Parathyroid adenoma (tissue), 2 donors: ENCODE measurements around the gene PCSK6.

Source experiments
- H2AFZ ChIP-seq: fragments of 300-600 bp; sonication (generic); one replicate; pipeline ENCODE4 v1.7.0; 2017; ENCODE audit warnings: antibody characterized with exemption, mild to moderate bottlenecking
- H3K27ac ChIP-seq: fragments of 300-600 bp; sonication (generic); one replicate; pipeline ENCODE4 v1.7.0; 2017
- H3K27me3 ChIP-seq: fragments of 300-600 bp; sonication (generic); one replicate; pipeline ENCODE4 v1.7.0; 2017; ENCODE audit warnings: low read length; ENCODE audit not compliant: control insufficient read depth, insufficient read depth
- H3K36me3 ChIP-seq: fragments of 300-600 bp; sonication (generic); one replicate; pipeline ENCODE4 v1.7.0; 2017; ENCODE audit warnings: low read length; ENCODE audit not compliant: control insufficient read depth, insufficient read depth
- H3K4me1 ChIP-seq: fragments of 300-600 bp; sonication (generic); one replicate; pipeline ENCODE4 v1.7.0; 2017; ENCODE audit warnings: control low read depth
- H3K4me2 ChIP-seq: fragments of 300-600 bp; sonication (generic); one replicate; pipeline ENCODE4 v1.7.0; 2017; ENCODE audit warnings: low read length
- H3K4me3 ChIP-seq: fragments of 300-600 bp; sonication (generic); one replicate; pipeline ENCODE4 v1.7.0; 2017; ENCODE audit warnings: low read depth, low read length
- H3K79me2 ChIP-seq: fragments of 300-600 bp; sonication (generic); one replicate; pipeline ENCODE4 v1.7.0; 2017; ENCODE audit warnings: control low read depth
- H3K9ac ChIP-seq: fragments of 300-600 bp; sonication (generic); one replicate; pipeline ENCODE4 v1.7.0; 2017; ENCODE audit warnings: mild to moderate bottlenecking
- H3K9me3 ChIP-seq: fragments of 300-600 bp; sonication (generic); one replicate; pipeline ENCODE4 v1.7.0; 2017; ENCODE audit warnings: low read length; ENCODE audit not compliant: control insufficient read depth
- CTCF ChIP-seq: fragments of 300-600 bp; sonication (generic); IDR thresholded peaks from one replicate; pipeline ENCODE4 v1.7.0; 2017; ENCODE audit warnings: antibody characterized with exemption, mild to moderate bottlenecking
- donor health status: primary hyperparathyroidism.

PCSK6 gene

DNA sequence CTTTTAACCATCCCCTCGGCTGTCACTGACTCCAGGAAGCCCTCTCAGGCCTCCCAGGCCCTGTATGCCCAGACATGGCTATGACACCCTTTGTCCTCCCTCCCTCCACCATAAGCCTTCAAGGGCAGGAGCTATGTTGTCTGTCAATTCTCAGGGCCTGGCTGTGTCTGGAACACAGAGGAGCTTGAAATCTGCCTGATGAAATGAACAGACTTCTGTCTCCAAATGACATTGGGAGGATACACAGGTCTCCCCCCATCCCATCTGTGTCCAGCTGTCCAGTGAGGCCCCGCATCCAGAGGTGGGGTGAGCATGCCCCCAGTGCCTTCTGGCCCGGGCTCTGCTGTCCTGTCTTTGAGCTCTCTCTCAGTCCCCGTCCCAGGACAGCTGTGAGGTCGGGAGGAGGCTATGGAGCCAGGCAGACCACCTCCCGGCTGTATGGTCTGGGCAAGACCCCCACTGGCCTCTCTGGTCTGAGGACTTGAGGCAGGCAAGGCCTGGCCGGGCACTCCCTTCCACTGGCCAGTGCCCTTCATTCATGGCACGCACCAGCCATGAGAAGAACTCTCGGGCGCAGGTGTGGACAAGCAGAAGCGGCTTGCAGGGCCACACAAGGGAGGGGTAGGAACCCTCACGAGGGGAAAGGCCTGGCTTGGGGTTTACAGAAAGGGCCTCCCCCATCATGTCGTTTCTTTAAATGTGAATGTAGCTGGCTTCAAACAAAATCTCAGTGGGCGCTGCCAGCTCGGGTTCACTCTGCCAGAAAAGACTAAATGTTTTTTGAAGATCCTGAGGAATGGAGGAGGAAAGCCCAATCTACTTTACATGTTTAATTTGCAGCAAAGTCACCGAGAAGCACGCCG, 38.9 kb downstream of the PCSK6 start:
- H3K27ac ChIP-seq = no peak overlapping the region
- no peaks in the 10 kb centered on the region for H3K4me1 ChIP-seq
- H3K9ac ChIP-seq = no peak overlapping the region

DNA sequence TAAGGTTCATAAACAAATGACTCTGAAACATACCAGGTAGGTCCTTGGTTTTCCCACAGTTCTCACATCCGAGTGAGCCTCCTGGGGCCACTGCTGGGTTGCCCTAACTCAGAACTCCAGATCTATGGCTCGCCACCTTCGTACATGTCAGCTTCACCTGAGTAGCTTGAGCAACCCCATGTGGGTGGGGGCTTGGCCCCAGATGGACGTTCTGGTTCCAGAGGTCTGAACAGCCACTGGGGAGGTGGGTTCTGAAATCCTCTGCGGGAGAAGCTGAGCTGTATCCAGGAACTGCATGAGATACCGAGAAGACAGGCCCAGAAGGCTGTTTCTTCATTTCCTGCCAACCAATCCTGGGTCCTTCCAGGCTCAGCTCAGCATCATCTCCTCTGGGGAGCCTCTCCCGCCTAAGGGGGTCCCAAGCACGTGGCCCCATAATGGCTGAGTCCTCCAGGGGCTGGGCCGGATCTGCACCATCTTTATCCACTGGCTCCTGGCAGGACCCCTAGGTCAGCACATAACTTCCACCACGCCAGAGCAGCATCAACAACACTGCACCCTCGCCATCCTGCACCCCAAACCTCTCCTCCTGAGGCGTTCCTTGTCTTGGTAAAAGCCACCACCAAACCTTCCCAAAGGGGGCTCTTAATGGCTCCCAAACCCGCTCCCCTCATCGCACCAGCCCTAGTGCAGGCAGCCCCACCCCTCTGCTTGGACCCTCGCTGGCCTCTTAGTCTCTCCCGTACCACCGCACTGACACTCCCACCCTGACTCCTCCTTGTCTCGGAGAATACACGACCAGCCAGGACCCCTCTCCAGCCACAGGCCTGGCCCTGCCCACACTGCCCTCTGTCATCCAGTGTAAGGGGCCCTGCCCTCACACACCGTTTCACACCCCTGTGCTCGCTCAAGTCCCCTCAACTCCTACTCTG, 39.8 kb downstream of the PCSK6 start:
- no peak overlapping the region for H3K27ac ChIP-seq
- H3K27me3 ChIP-seq = no peaks in the 10 kb centered on the region
- no peaks in the 10 kb centered on the region for H3K4me1 ChIP-seq
- H3K4me2 ChIP-seq = no peak overlapping the region
- H3K4me3 ChIP-seq = no peak overlapping the region
- H2AFZ ChIP-seq = no peak overlapping the region
- no peaks in the 10 kb centered on the region for H3K79me2 ChIP-seq
- TF ChIP-seq CTCF = no peak
- H3K9ac ChIP-seq = no peak overlapping the region
- no peaks in the 10 kb centered on the region for H3K36me3 ChIP-seq
- no peaks in the 10 kb centered on the region for H3K9me3 ChIP-seq

More for the DNA sequence above, 38.9 kb downstream of the PCSK6 start:
- Histone ChIP-seq H3K4me3 (no peak overlapping the region), H3K27me3 (no peaks in the 10 kb centered on the region), H3K4me2 (no peak overlapping the region), H3K79me2 (no peaks in the 10 kb centered on the region), H3K9me3 (no peaks in the 10 kb centered on the region), H3K36me3 (no peaks in the 10 kb centered on the region), H2AFZ (no peak overlapping the region)
- TF ChIP-seq CTCF = no peak

- no peak for TF ChIP-seq CTCF
- Histone ChIP-seq H3K27ac (no peak overlapping the region), H2AFZ (no peak overlapping the region), H3K36me3 (no peaks in the 10 kb centered on the region), H3K9me3 (no peaks in the 10 kb centered on the region), H3K4me1 (no peaks in the 10 kb centered on the region), H3K4me2 (no peak overlapping the region), H3K9ac (no peak overlapping the region), H3K27me3 (no peaks in the 10 kb centered on the region), H3K79me2 (no peaks in the 10 kb centered on the region), H3K4me3 (no peak overlapping the region)
Measured at GRCh38 chr15:101448336-101448735, 41.2 kb downstream of the PCSK6 start.

GRCh38 chr15:101447561-101448071, 41.9 kb downstream of the PCSK6 start:
- no peak overlapping the region for H3K9ac ChIP-seq
- H3K4me2 ChIP-seq = no peak overlapping the region
- TF ChIP-seq CTCF = no peak
- no peak overlapping the region for H3K27ac ChIP-seq
- H3K27me3 ChIP-seq = no peaks in the 10 kb centered on the region
- H3K4me3 ChIP-seq = no peak overlapping the region
- no peaks in the 10 kb centered on the region for H3K9me3 ChIP-seq
- no peaks in the 10 kb centered on the region for H3K36me3 ChIP-seq
- no peaks in the 10 kb centered on the region for H3K4me1 ChIP-seq
- no peak overlapping the region for H2AFZ ChIP-seq
- no peaks in the 10 kb centered on the region for H3K79me2 ChIP-seq
